HEK293 (cell line): ENCODE measurements around the gene DCP1A.
A peak's percentile ranks its signal among the peaks of the same experiment; 100 is the strongest.
"Not testable (repeated sequence)": the region's sequence is repeated elsewhere in the genome, so short reads cannot be mapped to it uniquely, and the experiment has no call there.

Experiments
- CTCF ChIA-PET: fragments of 350-600 bp; formaldehyde crosslinking; extraction: SDS; loops from one replicate; lab custom pipeline; 2021; ENCODE audit warnings: antibody characterized with exemption; lab: Yijun Ruan, JAX
- POLR2A ChIA-PET: fragments of 300-600 bp; formaldehyde crosslinking; extraction: SDS; loops from one replicate; lab custom pipeline; 2020; ENCODE audit warnings: antibody characterized with exemption, inconsistent platforms; lab: Yijun Ruan, JAX
- H3K27ac ChIP-seq: fragments of 200-500 bp; sonication (Bioruptor generic); 2 replicates; pipeline ENCODE4 v1.5.1; 2014; ENCODE audit warnings: low read depth, low read length, control low read depth, inconsistent platforms; ENCODE audit errors: extremely low read depth
- H3K36me3 ChIP-seq, 2 experiments: fragments of 200-500 bp in 1 of 2; sonication (Bioruptor generic) in 1 of 2; 1 replicate in 1 of 2; 2 replicates in 1 of 2; pipeline ENCODE4 v1.5.1; 2014 to 2017; ENCODE audit warnings: inconsistent platforms in 2 of 2, low read length in 2 of 2; ENCODE audit not compliant: control insufficient read depth in 2 of 2, insufficient read depth in 1 of 2
- H3K4me1 ChIP-seq: fragments of 200-500 bp; sonication (Bioruptor generic); 2 replicates; pipeline ENCODE4 v1.5.1; 2014; ENCODE audit warnings: mild to moderate bottlenecking, low read length, inconsistent platforms; ENCODE audit not compliant: control insufficient read depth, insufficient read depth
- H3K4me3 ChIP-seq: 2 replicates; pipeline ENCODE4 v1.5.1; 2011; ENCODE audit warnings: low read depth, mild to moderate bottlenecking, control low read depth, low read length, moderate library complexity
- H3K9me3 ChIP-seq: fragments of 200-500 bp; sonication (Bioruptor generic); 2 replicates; pipeline ENCODE4 v1.5.1; 2014; ENCODE audit warnings: low read depth, low read length, inconsistent platforms; ENCODE audit not compliant: control insufficient read depth, insufficient read depth
- HOXC10 ChIP-seq: sonication (generic); formaldehyde crosslinking; IDR thresholded peaks from 2 replicates; pipeline ENCODE4 v1.8.1; 2023; ENCODE audit warnings: mild to moderate bottlenecking, missing genetic modification reagents
- REPIN1 ChIP-seq: fragments of 450-650 bp; formaldehyde crosslinking; IDR thresholded peaks from 2 replicates; pipeline ENCODE4 v1.5.1; 2017; ENCODE audit warnings: missing biosample characterization, missing genetic modification characterization, low read depth
- SP2 ChIP-seq: fragments of 450-650 bp; formaldehyde crosslinking; IDR thresholded peaks from 2 replicates; pipeline ENCODE4 v1.5.1; 2016; ENCODE audit warnings: missing biosample characterization, missing genetic modification characterization
- ZBTB49 ChIP-seq: fragments of 450-650 bp; formaldehyde crosslinking; IDR thresholded peaks from 2 replicates; pipeline ENCODE4 v1.5.1; 2016; ENCODE audit warnings: missing biosample characterization, missing genetic modification characterization, low read depth
- ZNF133 ChIP-seq: fragments of 450-650 bp; formaldehyde crosslinking; IDR thresholded peaks from 2 replicates; pipeline ENCODE4 v1.5.1; 2016; ENCODE audit warnings: missing biosample characterization, missing genetic modification characterization
- ZNF140 ChIP-seq: fragments of 450-650 bp; formaldehyde crosslinking; IDR thresholded peaks from 2 replicates; pipeline ENCODE4 v1.5.1; 2016; ENCODE audit warnings: missing biosample characterization, missing genetic modification characterization
- ZNF157 ChIP-seq: fragments of 450-650 bp; formaldehyde crosslinking; IDR thresholded peaks from 2 replicates; pipeline ENCODE4 v1.5.1; 2016; ENCODE audit warnings: missing biosample characterization, missing genetic modification characterization
- ZNF174 ChIP-seq: fragments of 450-650 bp; formaldehyde crosslinking; IDR thresholded peaks from 2 replicates; pipeline ENCODE4 v1.5.0; 2017; ENCODE audit warnings: missing biosample characterization, mild to moderate bottlenecking, missing genetic modification characterization
- ZNF184 ChIP-seq: fragments of 450-650 bp; IDR thresholded peaks from 2 replicates; pipeline ENCODE4 v1.5.1; 2018; ENCODE audit warnings: missing biosample characterization, mild to moderate bottlenecking, missing genetic modification characterization
- ZNF391 ChIP-seq: fragments of 450-650 bp; formaldehyde crosslinking; IDR thresholded peaks from 2 replicates; pipeline ENCODE4 v1.5.1; 2016; ENCODE audit warnings: low read depth, missing biosample characterization, missing genetic modification characterization, borderline replicate concordance
- ZNF510 ChIP-seq: fragments of 450-650 bp; formaldehyde crosslinking; IDR thresholded peaks from 2 replicates; pipeline ENCODE4 v1.5.1; 2018; ENCODE audit warnings: mild to moderate bottlenecking, missing genetic modification characterization, missing biosample characterization; ENCODE audit not compliant: insufficient replicate concordance
- ZNF514 ChIP-seq: fragments of 450-650 bp; formaldehyde crosslinking; IDR thresholded peaks from 2 replicates; pipeline ENCODE4 v1.5.1; 2016; ENCODE audit warnings: missing biosample characterization, missing genetic modification characterization
- ZNF561 ChIP-seq: fragments of 450-650 bp; IDR thresholded peaks from 2 replicates; pipeline ENCODE4 v1.5.1; 2018; ENCODE audit warnings: missing biosample characterization, missing genetic modification characterization, borderline replicate concordance
- ZNF654 ChIP-seq: fragments of 450-650 bp; formaldehyde crosslinking; IDR thresholded peaks from 2 replicates; pipeline ENCODE4 v1.5.1; 2016; ENCODE audit warnings: low read depth, missing biosample characterization, missing genetic modification characterization
- ZNF664 ChIP-seq: fragments of 450-650 bp; formaldehyde crosslinking; IDR thresholded peaks from 2 replicates; pipeline ENCODE4 v1.5.1; 2016; ENCODE audit warnings: missing biosample characterization, missing genetic modification characterization
- ZSCAN4 ChIP-seq: fragments of 450-650 bp; formaldehyde crosslinking; IDR thresholded peaks from 2 replicates; pipeline ENCODE4 v1.5.1; 2017; ENCODE audit warnings: missing biosample characterization, missing genetic modification characterization
- TF ChIP-seq, protein P1 (sequence below): fragments of 450-650 bp; formaldehyde crosslinking; IDR thresholded peaks from 2 replicates; pipeline ENCODE4 v1.5.1; 2016; ENCODE audit warnings: missing biosample characterization, missing genetic modification characterization
- TF ChIP-seq, protein P2 (sequence below): fragments of 450-650 bp; formaldehyde crosslinking; IDR thresholded peaks from 2 replicates; pipeline ENCODE4 v1.5.1; 2016; ENCODE audit warnings: missing biosample characterization, missing genetic modification characterization, low read depth
- TF ChIP-seq, protein P3 (sequence below): fragments of 450-650 bp; formaldehyde crosslinking; IDR thresholded peaks from 2 replicates; pipeline ENCODE4 v1.5.1; 2017; ENCODE audit warnings: missing biosample characterization, missing genetic modification characterization

DCP1A gene

DNA sequence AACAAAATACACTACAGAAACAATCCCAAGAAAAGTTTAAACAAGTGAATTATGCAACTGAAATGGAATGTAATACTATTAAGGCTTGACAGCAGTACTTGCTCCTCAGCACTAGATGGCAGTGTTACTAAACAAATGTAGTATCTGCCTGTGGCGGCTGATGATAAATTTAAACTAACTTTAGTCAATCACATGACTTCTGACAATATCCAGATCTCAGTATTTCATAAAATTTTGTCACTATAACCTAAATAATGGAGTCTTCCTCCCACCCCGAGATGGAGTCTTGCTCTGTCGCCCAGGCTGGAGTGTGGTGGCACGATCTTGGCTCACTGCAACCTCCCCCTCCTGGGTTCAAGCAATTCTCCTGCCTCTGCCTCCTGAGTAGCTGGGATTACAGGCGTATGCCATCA is 47.7 kb downstream of the DCP1A start:
- peaks cover 7 to 61% of the 10 kb centered on the region in 2 experiments for H3K36me3 ChIP-seq
- CTCF ChIA-PET = interaction anchor here (0.6 to 1.4 kb wide), 11 partner anchors 8 to 51 kb away, joined by 3 to 9 read pairs (median 4); partner anchors contain the start of gene DCP1A
- H3K4me1 ChIP-seq, H3K4me3 ChIP-seq, H3K9me3 ChIP-seq, POLR2A ChIA-PET, H3K27ac ChIP-seq: not testable (repeated sequence)
- peak; percentile 72 for TF ChIP-seq ZNF654 (tag by site-specific recombination)
- TF ChIP-seq, protein P1, sequence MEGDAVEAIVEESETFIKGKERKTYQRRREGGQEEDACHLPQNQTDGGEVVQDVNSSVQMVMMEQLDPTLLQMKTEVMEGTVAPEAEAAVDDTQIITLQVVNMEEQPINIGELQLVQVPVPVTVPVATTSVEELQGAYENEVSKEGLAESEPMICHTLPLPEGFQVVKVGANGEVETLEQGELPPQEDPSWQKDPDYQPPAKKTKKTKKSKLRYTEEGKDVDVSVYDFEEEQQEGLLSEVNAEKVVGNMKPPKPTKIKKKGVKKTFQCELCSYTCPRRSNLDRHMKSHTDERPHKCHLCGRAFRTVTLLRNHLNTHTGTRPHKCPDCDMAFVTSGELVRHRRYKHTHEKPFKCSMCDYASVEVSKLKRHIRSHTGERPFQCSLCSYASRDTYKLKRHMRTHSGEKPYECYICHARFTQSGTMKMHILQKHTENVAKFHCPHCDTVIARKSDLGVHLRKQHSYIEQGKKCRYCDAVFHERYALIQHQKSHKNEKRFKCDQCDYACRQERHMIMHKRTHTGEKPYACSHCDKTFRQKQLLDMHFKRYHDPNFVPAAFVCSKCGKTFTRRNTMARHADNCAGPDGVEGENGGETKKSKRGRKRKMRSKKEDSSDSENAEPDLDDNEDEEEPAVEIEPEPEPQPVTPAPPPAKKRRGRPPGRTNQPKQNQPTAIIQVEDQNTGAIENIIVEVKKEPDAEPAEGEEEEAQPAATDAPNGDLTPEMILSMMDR (tag by site-specific recombination) = 0 out of 2 replicates have a peak, but pooled peaks have one; percentile 23
- TF ChIP-seq ZNF133 (tag by site-specific recombination) = 0 out of 2 replicates have a peak, but pooled peaks have one; percentile 25

DNA sequence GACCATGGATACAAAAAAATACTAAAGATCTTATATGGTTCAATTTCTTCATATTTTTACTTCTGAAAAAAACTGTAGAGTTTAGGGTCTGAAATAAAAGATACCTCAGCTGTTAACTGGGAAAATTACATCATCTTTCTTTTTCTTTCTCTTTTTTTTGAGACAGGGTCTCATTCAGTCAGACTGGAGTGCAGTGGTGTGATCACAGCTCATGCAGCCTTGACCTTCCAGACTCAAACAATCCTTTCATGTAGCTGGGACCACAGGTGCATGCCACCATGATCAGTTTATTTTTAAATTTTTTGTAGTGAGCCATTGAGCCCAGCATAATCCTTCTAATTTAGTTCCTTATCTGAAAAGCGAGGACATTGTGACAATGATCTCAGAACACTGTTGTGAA is 51.9 kb downstream of the DCP1A start:
- Histone ChIP-seq H3K36me3 (peaks cover 0 to 57% of the 10 kb centered on the region in 2 experiments; a peak in 2 of 3 replicates), H3K4me3 (no peak overlapping the region), H3K9me3 (no peaks in the 10 kb centered on the region), H3K27ac (no peak overlapping the region), H3K4me1 (no peaks in the 10 kb centered on the region)
- POLR2A ChIA-PET = no interaction called here
- TF ChIP-seq ZNF391 (tag by site-specific recombination) (no peak), ZNF174 (tag by site-specific recombination) (no peak)
- CTCF ChIA-PET = no interaction called here

GRCh38 chr3:53293867-53294266 is 53.5 kb downstream of the DCP1A start:
- Histone ChIP-seq H3K4me1 (no peaks in the 10 kb centered on the region), H3K4me3 (no peak overlapping the region), H3K9me3 (no peaks in the 10 kb centered on the region), H3K36me3 (peaks cover 0 to 59% of the 10 kb centered on the region in 2 experiments; a peak in 2 of 3 replicates), H3K27ac (no peak overlapping the region)
- ChIA-PET CTCF (no interaction called here), POLR2A (no interaction called here)
- TF ChIP-seq ZNF664 (tag by site-specific recombination) (no peak), HOXC10 (no peak), ZNF514 (tag by site-specific recombination) (no peak)

DNA sequence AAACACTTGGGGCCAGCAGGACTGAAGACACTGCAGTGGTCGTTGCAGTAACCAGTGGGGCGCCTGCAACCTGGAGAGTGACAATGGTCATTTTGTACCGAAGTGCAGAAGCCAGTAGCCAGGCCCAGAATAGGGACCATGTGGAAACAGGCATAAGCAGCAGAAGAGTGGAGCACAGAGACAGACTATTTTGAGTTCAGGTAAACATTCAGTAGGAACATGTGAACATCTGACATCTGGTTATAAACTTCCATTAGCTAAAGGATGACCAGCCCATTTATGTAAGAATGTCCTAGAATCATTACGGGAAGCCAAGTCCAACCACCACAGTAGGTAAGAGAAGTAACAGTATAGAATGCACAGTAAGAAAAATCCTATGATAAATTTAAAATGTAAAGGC is 59.1 kb downstream of the DCP1A start:
- Histone ChIP-seq H3K27ac (no peak overlapping the region), H3K4me3 (no peak overlapping the region), H3K36me3 (peaks cover 0 to 75% of the 10 kb centered on the region in 2 experiments; a peak in 2 of 3 replicates), H3K9me3 (no peaks in the 10 kb centered on the region), H3K4me1 (no peaks in the 10 kb centered on the region)
- ChIA-PET CTCF (no interaction called here), POLR2A (no interaction called here)
- TF ChIP-seq ZNF561 (no peak), ZBTB49 (tag by site-specific recombination) (no peak), REPIN1 (tag by site-specific recombination) (no peak), ZNF140 (tag by site-specific recombination) (no peak), ZNF157 (no peak), ZSCAN4 (tag by site-specific recombination) (no peak), SP2 (tag by site-specific recombination) (no peak), ZNF184 (tag by site-specific recombination) (no peak), ZNF510 (no peak)
- TF ChIP-seq, protein P2, sequence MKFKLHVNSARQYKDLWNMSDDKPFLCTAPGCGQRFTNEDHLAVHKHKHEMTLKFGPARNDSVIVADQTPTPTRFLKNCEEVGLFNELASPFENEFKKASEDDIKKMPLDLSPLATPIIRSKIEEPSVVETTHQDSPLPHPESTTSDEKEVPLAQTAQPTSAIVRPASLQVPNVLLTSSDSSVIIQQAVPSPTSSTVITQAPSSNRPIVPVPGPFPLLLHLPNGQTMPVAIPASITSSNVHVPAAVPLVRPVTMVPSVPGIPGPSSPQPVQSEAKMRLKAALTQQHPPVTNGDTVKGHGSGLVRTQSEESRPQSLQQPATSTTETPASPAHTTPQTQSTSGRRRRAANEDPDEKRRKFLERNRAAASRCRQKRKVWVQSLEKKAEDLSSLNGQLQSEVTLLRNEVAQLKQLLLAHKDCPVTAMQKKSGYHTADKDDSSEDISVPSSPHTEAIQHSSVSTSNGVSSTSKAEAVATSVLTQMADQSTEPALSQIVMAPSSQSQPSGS (tag by site-specific recombination) = no peak
- TF ChIP-seq, protein P3, sequence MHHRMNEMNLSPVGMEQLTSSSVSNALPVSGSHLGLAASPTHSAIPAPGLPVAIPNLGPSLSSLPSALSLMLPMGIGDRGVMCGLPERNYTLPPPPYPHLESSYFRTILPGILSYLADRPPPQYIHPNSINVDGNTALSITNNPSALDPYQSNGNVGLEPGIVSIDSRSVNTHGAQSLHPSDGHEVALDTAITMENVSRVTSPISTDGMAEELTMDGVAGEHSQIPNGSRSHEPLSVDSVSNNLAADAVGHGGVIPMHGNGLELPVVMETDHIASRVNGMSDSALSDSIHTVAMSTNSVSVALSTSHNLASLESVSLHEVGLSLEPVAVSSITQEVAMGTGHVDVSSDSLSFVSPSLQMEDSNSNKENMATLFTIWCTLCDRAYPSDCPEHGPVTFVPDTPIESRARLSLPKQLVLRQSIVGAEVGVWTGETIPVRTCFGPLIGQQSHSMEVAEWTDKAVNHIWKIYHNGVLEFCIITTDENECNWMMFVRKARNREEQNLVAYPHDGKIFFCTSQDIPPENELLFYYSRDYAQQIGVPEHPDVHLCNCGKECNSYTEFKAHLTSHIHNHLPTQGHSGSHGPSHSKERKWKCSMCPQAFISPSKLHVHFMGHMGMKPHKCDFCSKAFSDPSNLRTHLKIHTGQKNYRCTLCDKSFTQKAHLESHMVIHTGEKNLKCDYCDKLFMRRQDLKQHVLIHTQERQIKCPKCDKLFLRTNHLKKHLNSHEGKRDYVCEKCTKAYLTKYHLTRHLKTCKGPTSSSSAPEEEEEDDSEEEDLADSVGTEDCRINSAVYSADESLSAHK (tag by site-specific recombination) = no peak
